ENCODE data around the gene LCTL.

LCTL gene

DNA sequence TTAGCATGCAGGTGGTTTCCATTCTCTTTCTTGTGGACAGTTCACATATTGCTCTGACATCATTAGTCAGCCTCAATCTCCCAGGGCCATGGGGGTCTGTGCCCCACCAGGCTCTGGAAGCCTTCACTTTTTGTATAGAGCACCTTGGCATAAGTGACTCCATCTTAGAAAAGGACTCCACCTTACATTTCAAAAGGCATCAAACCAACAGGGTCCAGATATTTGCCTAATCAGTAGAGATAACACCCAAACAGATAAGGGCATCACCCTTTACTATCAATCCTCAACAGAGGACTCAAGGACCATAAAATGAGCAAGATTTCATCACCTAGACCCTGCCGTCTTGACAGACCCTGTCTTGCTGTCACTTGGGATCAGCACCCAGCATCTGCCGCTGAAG is 35.7 kb upstream of the LCTL start:
- Histone ChIP-seq H3K4me2 (ENCODE audit: low read length) (no peak overlapping the region), H2AFZ (ENCODE audit: low read length) (no peak overlapping the region), H3K4me1 (ENCODE audit: insufficient read depth, low read length, severe bottlenecking) (no peaks in the 10 kb centered on the region), H3K4me3 (ENCODE audit: low read depth, low read length, poor library complexity, severe bottlenecking) (no peak overlapping the region), H3K27ac (ENCODE audit: low read depth, low read length, poor library complexity, severe bottlenecking) (no peak overlapping the region), H4K20me1 (ENCODE audit: insufficient read depth, low read length) (no peaks in the 10 kb centered on the region), H3K27me3 (ENCODE audit: insufficient read depth, low read length) (0 out of 2 replicates have a peak, but pooled peaks cover 5% of the 10 kb centered on the region), H3K79me2 (ENCODE audit: insufficient read depth, low read length) (no peaks in the 10 kb centered on the region), H3K9me2 (ENCODE audit: low read depth, low read length) (no peaks in the 10 kb centered on the region), H3K9ac (ENCODE audit: low read length) (no peak overlapping the region), H3F3A (ENCODE audit: insufficient read depth, low read length) (no peaks in the 10 kb centered on the region), H3K9me3 (ENCODE audit: low read length) (no peaks in the 10 kb centered on the region), H3K36me3 (ENCODE audit: insufficient read depth, low read length) (no peaks in the 10 kb centered on the region)
- TF ChIP-seq, protein P1, sequence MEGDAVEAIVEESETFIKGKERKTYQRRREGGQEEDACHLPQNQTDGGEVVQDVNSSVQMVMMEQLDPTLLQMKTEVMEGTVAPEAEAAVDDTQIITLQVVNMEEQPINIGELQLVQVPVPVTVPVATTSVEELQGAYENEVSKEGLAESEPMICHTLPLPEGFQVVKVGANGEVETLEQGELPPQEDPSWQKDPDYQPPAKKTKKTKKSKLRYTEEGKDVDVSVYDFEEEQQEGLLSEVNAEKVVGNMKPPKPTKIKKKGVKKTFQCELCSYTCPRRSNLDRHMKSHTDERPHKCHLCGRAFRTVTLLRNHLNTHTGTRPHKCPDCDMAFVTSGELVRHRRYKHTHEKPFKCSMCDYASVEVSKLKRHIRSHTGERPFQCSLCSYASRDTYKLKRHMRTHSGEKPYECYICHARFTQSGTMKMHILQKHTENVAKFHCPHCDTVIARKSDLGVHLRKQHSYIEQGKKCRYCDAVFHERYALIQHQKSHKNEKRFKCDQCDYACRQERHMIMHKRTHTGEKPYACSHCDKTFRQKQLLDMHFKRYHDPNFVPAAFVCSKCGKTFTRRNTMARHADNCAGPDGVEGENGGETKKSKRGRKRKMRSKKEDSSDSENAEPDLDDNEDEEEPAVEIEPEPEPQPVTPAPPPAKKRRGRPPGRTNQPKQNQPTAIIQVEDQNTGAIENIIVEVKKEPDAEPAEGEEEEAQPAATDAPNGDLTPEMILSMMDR (IDR thresholded peaks at IDR 0.05; ENCODE audit: low read length) = no peak
- TF ChIP-seq EZH2 (IDR thresholded peaks at IDR 0.05; ENCODE audit: borderline replicate concordance, low read length) = no peak

DNA sequence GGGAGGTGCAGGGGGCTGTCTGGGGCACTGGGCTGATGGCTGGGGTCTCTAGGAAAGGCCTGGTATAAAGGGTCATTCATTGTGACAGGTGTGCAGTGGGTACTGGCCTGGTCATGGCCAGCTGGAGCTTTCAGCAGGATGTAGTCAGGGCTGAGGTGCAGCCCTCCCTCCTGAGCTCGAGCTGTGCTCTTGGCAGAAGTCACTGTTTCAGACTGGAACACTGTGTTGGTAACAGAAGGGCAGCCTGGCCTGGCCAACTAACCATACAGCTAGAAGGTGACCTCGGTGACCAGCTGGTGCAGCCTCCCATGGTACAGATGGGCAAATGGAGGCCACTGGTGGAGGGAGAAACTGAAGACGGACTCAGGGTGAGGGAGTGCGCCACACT is 34.4 kb upstream of the LCTL start:
- no peak overlapping the region for H2AFZ ChIP-seq (ENCODE audit: low read length)
- no peaks in the 10 kb centered on the region for H3K4me1 ChIP-seq (ENCODE audit: insufficient read depth, low read length, severe bottlenecking)
- H3K4me2 ChIP-seq (ENCODE audit: low read length) = no peak overlapping the region
- H3F3A ChIP-seq (ENCODE audit: insufficient read depth, low read length) = no peaks in the 10 kb centered on the region
- no peaks in the 10 kb centered on the region for H3K79me2 ChIP-seq (ENCODE audit: insufficient read depth, low read length)
- H3K9me2 ChIP-seq (ENCODE audit: low read depth, low read length) = no peaks in the 10 kb centered on the region
- H3K9me3 ChIP-seq (ENCODE audit: low read length) = no peaks in the 10 kb centered on the region
- H3K4me3 ChIP-seq (ENCODE audit: low read depth, low read length, poor library complexity, severe bottlenecking) = no peak overlapping the region
- H3K36me3 ChIP-seq (ENCODE audit: insufficient read depth, low read length) = no peaks in the 10 kb centered on the region
- 0 out of 2 replicates have a peak, but pooled peaks cover 5% of the 10 kb centered on the region for H3K27me3 ChIP-seq (ENCODE audit: insufficient read depth, low read length)
- no peaks in the 10 kb centered on the region for H4K20me1 ChIP-seq (ENCODE audit: insufficient read depth, low read length)
- H3K27ac ChIP-seq (ENCODE audit: low read depth, low read length, poor library complexity, severe bottlenecking) = no peak overlapping the region
- H3K9ac ChIP-seq (ENCODE audit: low read length) = no peak overlapping the region
- no peak for TF ChIP-seq EZH2 (IDR thresholded peaks at IDR 0.05; ENCODE audit: borderline replicate concordance, low read length)
- TF ChIP-seq, protein P1 (IDR thresholded peaks at IDR 0.05; ENCODE audit: low read length) = no peak

DNA sequence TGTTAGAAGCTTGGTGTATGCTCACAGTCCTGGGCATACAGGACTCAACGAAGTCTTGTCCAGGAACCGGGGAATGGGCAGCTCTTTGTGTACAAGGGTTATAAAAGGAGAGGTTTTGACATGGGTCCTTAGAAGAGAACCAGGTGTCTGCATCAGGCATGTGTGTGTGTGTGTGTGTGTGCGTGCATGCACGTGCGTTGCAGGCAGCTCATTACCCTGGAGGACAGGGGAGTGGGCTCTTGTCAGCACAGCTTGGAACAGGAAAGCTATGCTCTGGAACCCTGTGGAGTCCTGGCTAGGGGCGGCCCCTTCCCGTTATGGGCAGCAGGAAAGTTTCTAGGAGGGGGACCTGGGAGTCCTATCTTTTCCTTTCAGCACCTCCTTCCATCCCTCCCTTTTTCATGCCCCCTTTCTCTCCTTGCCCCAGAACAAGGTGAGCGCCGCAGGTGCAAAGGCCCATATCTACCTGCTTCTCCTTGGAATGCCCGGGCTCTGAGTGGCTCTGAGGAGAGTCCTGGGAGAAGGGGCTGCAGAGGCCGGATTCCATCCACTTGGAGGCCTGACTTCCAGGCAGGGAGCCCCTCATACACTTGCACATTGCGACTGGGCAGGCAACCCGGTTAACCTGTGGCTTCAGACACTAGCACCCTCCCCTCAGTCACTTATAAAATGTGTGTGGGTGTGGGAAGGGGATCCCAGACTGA is 33.9 kb upstream of the LCTL start:
- H3K79me2 ChIP-seq (ENCODE audit: insufficient read depth, low read length) = no peaks in the 10 kb centered on the region
- no peak overlapping the region for H3K9ac ChIP-seq (ENCODE audit: low read length)

More for the DNA sequence above, 33.9 kb upstream of the LCTL start:
- TF ChIP-seq, protein P1 (IDR thresholded peaks at IDR 0.05; ENCODE audit: low read length) = no peak
- no peak for TF ChIP-seq EZH2 (IDR thresholded peaks at IDR 0.05; ENCODE audit: borderline replicate concordance, low read length)
- no peak overlapping the region for H3K27ac ChIP-seq (ENCODE audit: low read depth, low read length, poor library complexity, severe bottlenecking)
- H3K4me3 ChIP-seq (ENCODE audit: low read depth, low read length, poor library complexity, severe bottlenecking) = no peak overlapping the region
- H3K9me2 ChIP-seq (ENCODE audit: low read depth, low read length) = no peaks in the 10 kb centered on the region
- H2AFZ ChIP-seq (ENCODE audit: low read length) = no peak overlapping the region
- no peaks in the 10 kb centered on the region for H4K20me1 ChIP-seq (ENCODE audit: insufficient read depth, low read length)
- H3K4me2 ChIP-seq (ENCODE audit: low read length) = no peak overlapping the region
- no peaks in the 10 kb centered on the region for H3K4me1 ChIP-seq (ENCODE audit: insufficient read depth, low read length, severe bottlenecking)
- H3K36me3 ChIP-seq (ENCODE audit: insufficient read depth, low read length) = no peaks in the 10 kb centered on the region
- H3K9me3 ChIP-seq (ENCODE audit: low read length) = no peaks in the 10 kb centered on the region
- peaks cover 10% of the 10 kb centered on the region; the same call in 1 of the 2 replicates for H3K27me3 ChIP-seq (ENCODE audit: insufficient read depth, low read length)
- no peaks in the 10 kb centered on the region for H3F3A ChIP-seq (ENCODE audit: insufficient read depth, low read length)

Measured in OCI-LY1 (cell line).